LNCAP (cell line): ENCODE measurements around the gene SIRT3.

Source experiments
- TF ChIP-seq, protein P1 (sequence below): fragments of 450-650 bp; IDR thresholded peaks from 2 replicates; pipeline ENCODE4 v1.5.1; 2017; ENCODE audit warnings: mild to moderate bottlenecking

SIRT3 gene

GRCh38 chr11:282171-282570 is 46.0 kb upstream of the SIRT3 start:
- TF ChIP-seq, protein P1, sequence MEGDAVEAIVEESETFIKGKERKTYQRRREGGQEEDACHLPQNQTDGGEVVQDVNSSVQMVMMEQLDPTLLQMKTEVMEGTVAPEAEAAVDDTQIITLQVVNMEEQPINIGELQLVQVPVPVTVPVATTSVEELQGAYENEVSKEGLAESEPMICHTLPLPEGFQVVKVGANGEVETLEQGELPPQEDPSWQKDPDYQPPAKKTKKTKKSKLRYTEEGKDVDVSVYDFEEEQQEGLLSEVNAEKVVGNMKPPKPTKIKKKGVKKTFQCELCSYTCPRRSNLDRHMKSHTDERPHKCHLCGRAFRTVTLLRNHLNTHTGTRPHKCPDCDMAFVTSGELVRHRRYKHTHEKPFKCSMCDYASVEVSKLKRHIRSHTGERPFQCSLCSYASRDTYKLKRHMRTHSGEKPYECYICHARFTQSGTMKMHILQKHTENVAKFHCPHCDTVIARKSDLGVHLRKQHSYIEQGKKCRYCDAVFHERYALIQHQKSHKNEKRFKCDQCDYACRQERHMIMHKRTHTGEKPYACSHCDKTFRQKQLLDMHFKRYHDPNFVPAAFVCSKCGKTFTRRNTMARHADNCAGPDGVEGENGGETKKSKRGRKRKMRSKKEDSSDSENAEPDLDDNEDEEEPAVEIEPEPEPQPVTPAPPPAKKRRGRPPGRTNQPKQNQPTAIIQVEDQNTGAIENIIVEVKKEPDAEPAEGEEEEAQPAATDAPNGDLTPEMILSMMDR, result no peak

GRCh38 chr11:281486-282161 is 45.5 kb upstream of the SIRT3 start:
- TF ChIP-seq, protein P1, result no peak

- TF ChIP-seq, protein P1, result no peak
Observed at GRCh38 chr11:280706-281485, 44.8 kb upstream of the SIRT3 start.

DNA sequence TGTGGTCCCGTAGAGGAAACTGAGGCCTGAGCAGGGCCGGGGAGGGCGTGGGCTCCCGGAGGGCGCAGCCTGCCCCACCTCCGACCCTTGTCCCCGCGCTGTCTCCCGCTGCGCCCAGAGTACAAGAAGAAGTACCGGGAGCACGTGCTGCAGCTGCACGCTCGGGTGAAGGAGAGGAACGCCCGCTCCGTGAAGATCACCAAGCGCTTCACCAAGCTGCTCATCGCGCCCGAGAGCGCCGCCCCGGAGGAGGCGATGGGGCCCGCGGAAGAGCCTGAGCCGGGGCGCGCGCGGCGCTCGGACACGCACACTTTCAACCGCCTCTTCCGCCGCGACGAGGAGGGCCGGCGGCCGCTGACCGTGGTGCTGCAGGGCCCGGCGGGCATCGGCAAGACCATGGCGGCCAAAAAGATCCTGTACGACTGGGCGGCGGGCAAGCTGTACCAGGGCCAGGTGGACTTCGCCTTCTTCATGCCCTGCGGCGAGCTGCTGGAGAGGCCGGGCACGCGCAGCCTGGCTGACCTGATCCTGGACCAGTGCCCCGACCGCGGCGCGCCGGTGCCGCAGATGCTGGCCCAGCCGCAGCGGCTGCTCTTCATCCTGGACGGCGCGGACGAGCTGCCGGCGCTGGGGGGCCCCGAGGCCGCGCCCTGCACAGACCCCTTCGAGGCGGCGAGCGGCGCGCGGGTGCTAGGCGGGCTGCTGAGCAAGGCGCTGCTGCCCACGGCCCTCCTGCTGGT is 44.0 kb upstream of the SIRT3 start:
- TF ChIP-seq, protein P1, result 0 out of 2 replicates have a peak, but pooled peaks have one; percentile 22

- TF ChIP-seq, protein P1, result no peak
Observed at GRCh38 chr11:279040-279965, 43.2 kb upstream of the SIRT3 start.

GRCh38 chr11:278001-278951 is 42.1 kb upstream of the SIRT3 start, which contains the start of gene NLRP6:
Gene NLRP6 (plus strand): TSS chr11:278407. CDS start chr11:278570, 163 bp downstream.
- TF ChIP-seq, protein P1, result no peak
